Mammary epithelial cell (primary cell): ENCODE data around the gene UTP14A.

ENCODE experiments used
- EZH2 ChIP-seq: IDR thresholded peaks from 2 replicates; pipeline ENCODE4 v1.6.1; 2012; ENCODE audit warnings: low read length, inconsistent platforms, borderline replicate concordance
- TF ChIP-seq, protein P1 (sequence below), 2 donors: IDR thresholded peaks in 1 of 2; conservative IDR thresholded peaks in 1 of 2; 2 replicates each; pipeline ENCODE4 v1.5.1; 2011 to 2012; ENCODE audit warnings: inconsistent platforms in 2 of 2, low read length in 2 of 2, mild to moderate bottlenecking in 2 of 2, control low read depth in 1 of 2, low read depth in 1 of 2; ENCODE audit not compliant: insufficient read depth in 1 of 2; ENCODE audit errors: extremely low read depth in 1 of 2

DNA sequence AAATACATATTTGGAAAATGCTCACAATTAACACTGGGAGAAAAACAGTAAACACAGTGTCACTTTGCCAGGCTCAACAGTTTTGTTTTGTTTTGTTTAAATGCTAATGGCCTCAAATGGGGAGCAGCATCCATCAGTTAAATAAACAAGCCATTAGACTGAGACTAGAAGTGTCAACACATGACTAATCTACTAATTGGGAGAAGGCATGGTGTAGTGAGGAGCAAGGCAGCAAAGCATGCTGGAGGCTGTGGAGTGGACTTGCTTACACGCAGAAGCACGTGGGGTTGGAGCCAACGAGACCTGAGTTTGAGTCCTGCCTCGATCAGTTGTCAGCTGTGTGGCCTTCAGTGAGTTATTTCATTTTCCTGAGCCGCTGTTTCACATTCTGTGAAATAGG is 29.0 kb downstream of the UTP14A start:
- TF ChIP-seq EZH2 = no peak
- TF ChIP-seq, protein P1, sequence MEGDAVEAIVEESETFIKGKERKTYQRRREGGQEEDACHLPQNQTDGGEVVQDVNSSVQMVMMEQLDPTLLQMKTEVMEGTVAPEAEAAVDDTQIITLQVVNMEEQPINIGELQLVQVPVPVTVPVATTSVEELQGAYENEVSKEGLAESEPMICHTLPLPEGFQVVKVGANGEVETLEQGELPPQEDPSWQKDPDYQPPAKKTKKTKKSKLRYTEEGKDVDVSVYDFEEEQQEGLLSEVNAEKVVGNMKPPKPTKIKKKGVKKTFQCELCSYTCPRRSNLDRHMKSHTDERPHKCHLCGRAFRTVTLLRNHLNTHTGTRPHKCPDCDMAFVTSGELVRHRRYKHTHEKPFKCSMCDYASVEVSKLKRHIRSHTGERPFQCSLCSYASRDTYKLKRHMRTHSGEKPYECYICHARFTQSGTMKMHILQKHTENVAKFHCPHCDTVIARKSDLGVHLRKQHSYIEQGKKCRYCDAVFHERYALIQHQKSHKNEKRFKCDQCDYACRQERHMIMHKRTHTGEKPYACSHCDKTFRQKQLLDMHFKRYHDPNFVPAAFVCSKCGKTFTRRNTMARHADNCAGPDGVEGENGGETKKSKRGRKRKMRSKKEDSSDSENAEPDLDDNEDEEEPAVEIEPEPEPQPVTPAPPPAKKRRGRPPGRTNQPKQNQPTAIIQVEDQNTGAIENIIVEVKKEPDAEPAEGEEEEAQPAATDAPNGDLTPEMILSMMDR (conservative IDR thresholded peaks at IDR 0.05 in 1 of 2, IDR thresholded peaks at IDR 0.05 in 1 of 2; ENCODE audit: extremely low read depth in 1 of 2, insufficient read depth in 1 of 2, low read depth in 1 of 2, low read length in 2 of 2) = no peak
